ENCODE measurements around the gene KLHL21.

DNA sequence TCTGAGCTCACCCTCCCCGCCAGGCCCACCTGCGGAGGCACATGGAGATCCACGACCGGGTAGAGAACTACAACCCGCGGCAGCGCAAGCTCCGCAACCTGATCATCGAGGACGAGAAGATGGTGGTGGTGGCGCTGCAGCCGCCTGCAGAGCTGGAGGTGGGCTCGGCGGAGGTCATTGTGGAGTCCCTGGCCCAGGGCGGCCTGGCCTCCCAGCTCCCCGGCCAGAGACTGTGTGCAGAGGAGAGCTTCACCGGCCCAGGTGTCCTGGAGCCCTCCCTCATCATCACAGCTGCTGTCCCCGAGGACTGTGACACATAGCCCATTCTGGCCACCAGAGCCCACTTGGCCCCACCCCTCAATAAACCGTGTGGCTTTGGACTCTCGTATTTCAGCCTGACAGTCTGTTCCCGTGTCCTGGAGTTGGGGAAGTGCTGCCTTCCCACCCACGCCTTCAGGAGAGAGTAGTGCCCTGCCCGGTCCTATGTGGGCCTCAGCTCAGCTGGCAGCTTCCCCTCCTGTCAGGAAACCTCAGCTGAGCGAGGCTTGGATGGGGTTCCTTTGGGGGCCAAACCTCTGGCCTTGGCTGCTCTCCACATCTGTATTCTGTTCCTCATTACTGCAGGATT, 13.7 kb downstream of the KLHL21 start:
- TF ChIP-seq EZH2 (IDR thresholded peaks at IDR 0.05; ENCODE audit: borderline replicate concordance, low read length) (no peak), CTCF (conservative IDR thresholded peaks at IDR 0.05 in 1 of 2, IDR thresholded peaks at IDR 0.05 in 1 of 2; ENCODE audit: extremely low read depth in 1 of 2, insufficient read depth in 1 of 2, low read depth in 1 of 2, low read length in 2 of 2) (no peak)
